ENCODE results near the gene STH. TPM values are rescaled to one million over a fixed set of nuclear protein-coding genes. Genes with fewer than 3 reads are reported as not detected.
A peak's percentile ranks its signal among the peaks of the same experiment; 100 is the strongest.

STH gene
- total and polyA plus RNA-seq, 12 donors: not detected

DNA sequence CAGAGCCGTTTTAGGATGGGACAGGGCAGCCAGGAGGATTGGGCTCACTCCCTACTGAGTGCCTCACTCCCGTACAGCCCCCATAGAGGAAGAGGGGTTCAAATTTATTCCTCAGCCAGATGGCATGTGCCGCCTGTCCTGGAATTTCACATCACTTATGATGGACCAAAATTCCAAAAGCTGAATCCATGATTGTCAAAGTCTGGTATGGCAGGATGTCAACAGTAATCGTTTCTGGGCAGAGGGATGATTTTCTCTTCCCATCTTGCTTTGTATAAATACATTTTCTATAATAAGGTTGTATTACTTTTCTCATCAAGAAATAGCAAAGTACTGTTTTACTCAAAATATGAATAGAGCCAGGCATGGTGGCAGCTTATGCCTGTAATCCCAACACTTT, 38.7 kb upstream of the STH start:
- no peaks in the 10 kb centered on the region for H3K9me3 ChIP-seq
- 84 to 86% methylated on average over 4 of the region's 4 CpGs for WGBS, 2 donors

DNA sequence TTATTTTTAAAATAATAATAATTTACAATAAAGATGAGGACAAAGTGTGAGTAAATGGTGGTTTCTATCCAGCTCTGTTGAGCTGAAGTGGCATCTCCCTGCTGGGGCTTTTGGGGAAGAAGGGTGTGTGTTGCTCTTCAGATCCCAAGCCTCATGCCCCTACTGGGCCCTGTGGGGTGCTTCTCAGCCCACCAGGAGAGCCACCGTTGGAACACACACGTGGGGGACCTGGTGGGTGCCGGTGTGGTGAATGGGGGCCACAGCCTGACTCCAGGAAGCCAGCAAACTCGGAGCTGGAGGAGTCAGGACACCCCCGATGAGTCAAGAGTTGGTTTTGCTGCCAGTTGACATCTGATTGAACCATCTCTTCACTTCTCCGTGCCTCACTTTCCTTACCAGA, 37.8 kb upstream of the STH start:
- DNase-seq (no peak), ATAC-seq (no peak)
- Histone ChIP-seq H3K27ac (no peak overlapping the region), H3K36me3 (no peaks in the 10 kb centered on the region), H3K4me1 (peaks cover 0 to 6% (median 0%) of the 10 kb centered on the region in 9 donors), H3K27me3 (no peaks in the 10 kb centered on the region), H3K9me3 (no peaks in the 10 kb centered on the region), H3K4me3 (no peak overlapping the region)
- intact Hi-C loops (cut with DNase I): no loop called here
- WGBS, 2 donors: 74 to 82% methylated on average over 6 of the region's 6 CpGs
- TF ChIP-seq, protein P1, sequence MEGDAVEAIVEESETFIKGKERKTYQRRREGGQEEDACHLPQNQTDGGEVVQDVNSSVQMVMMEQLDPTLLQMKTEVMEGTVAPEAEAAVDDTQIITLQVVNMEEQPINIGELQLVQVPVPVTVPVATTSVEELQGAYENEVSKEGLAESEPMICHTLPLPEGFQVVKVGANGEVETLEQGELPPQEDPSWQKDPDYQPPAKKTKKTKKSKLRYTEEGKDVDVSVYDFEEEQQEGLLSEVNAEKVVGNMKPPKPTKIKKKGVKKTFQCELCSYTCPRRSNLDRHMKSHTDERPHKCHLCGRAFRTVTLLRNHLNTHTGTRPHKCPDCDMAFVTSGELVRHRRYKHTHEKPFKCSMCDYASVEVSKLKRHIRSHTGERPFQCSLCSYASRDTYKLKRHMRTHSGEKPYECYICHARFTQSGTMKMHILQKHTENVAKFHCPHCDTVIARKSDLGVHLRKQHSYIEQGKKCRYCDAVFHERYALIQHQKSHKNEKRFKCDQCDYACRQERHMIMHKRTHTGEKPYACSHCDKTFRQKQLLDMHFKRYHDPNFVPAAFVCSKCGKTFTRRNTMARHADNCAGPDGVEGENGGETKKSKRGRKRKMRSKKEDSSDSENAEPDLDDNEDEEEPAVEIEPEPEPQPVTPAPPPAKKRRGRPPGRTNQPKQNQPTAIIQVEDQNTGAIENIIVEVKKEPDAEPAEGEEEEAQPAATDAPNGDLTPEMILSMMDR (IDR thresholded peaks at IDR 0.05): no peak

More for the DNA sequence above, 38.7 kb upstream of the STH start:
- H3K27me3 ChIP-seq: no peaks in the 10 kb centered on the region
- H3K27ac ChIP-seq: no peak overlapping the region
- TF ChIP-seq, protein P1 (IDR thresholded peaks at IDR 0.05): no peak
- no peaks in the 10 kb centered on the region for H3K36me3 ChIP-seq
- ATAC-seq (no peak), DNase-seq (no peak)
- intact Hi-C loops (cut with DNase I): no loop called here
- H3K4me3 ChIP-seq: no peak overlapping the region
- H3K4me1 ChIP-seq: no peaks in the 10 kb centered on the region

DNA sequence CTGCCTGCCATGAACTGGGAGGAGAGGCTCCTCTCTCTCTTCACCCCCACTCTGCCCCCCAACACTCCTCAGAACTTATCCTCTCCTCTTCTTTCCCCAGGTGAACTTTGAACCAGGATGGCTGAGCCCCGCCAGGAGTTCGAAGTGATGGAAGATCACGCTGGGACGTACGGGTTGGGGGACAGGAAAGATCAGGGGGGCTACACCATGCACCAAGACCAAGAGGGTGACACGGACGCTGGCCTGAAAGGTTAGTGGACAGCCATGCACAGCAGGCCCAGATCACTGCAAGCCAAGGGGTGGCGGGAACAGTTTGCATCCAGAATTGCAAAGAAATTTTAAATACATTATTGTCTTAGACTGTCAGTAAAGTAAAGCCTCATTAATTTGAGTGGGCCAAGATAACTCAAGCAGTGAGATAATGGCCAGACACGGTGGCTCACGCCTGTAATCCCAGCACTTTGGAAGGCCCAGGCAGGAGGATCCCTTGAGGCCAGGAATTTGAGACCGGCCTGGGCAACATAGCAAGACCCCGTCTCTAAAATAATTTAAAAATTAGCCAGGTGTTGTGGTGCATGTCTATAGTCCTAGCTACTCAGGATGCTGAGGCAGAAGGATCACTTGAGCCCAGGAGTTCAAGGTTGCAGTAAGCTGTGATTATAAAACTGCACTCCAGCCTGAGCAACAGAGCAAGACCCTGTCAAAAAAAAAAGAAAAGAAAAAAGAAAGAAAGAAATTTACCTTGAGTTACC, 36.7 kb upstream of the STH start:
- H3K36me3 ChIP-seq: no peaks in the 10 kb centered on the region
- H3K27ac ChIP-seq: no peak overlapping the region
- H3K27me3 ChIP-seq: no peaks in the 10 kb centered on the region
- 87 to 93% methylated on average over 12 of the region's 12 CpGs for WGBS, 2 donors
- no peaks in the 10 kb centered on the region for H3K9me3 ChIP-seq
- intact Hi-C loops (cut with DNase I): no loop called here
- peak in 1 of 8 donors; percentile 27 for ATAC-seq
- TF ChIP-seq, protein P1 (IDR thresholded peaks at IDR 0.05): no peak
- DNase-seq: no peak
- no peak overlapping the region for H3K4me3 ChIP-seq
- H3K4me1 ChIP-seq: peaks cover 0 to 6% (median 0%) of the 10 kb centered on the region in 9 donors

DNA sequence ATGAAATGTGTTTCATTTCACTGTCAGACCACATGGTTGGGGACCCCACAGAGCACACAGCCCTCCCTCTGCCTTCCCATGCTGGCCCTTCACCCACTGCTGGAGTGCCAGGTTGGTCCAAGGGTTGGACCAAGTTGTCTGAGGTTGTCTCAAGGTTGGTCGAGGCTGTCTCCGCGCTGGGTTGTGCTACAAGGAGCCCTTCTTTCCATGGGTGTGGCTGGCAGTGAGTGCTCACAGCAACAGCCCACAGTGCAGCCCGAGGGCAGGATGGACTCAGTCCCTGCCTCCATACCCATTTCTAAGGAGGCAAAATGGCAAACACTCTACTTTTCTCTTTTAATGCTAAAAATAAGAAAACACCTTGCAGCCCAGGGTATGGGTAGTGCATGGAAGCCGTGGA, 35.8 kb upstream of the STH start:
- Histone ChIP-seq H3K4me3 (no peak overlapping the region), H3K4me1 (peaks cover 0 to 6% (median 0%) of the 10 kb centered on the region in 9 donors), H3K9me3 (no peaks in the 10 kb centered on the region), H3K27me3 (no peaks in the 10 kb centered on the region), H3K27ac (no peak overlapping the region), H3K36me3 (no peaks in the 10 kb centered on the region)
- intact Hi-C loops (cut with DNase I): no loop called here
- DNase-seq (no peak), ATAC-seq (peak in 1 of 8 donors; percentile 33)
- TF ChIP-seq, protein P1 (IDR thresholded peaks at IDR 0.05): no peak
- 86 to 90% methylated on average over 5 of the region's 5 CpGs for WGBS, 2 donors
